Measurements from ENCODE around the gene TRUB1. TPM values are rescaled to one million over a fixed set of nuclear protein-coding genes. Genes with fewer than 3 reads are reported as not detected.

The TRUB1 gene
- total RNA-seq, 2 experiments from 2014 or later = 18.7 to 25.1 TPM

GRCh38 chr10:114973997-114974396 lies 36.0 kb downstream of the TRUB1 start:
- Histone ChIP-seq H3K4me3 (ENCODE audit: low read depth, low read length, poor library complexity, severe bottlenecking) (no peak overlapping the region), H2AFZ (ENCODE audit: low read length) (no peak overlapping the region), H3K9me2 (ENCODE audit: insufficient read depth, low read length) (no peaks in the 10 kb centered on the region), H4K20me1 (ENCODE audit: insufficient read depth, low read length) (no peaks in the 10 kb centered on the region), H3K4me2 (ENCODE audit: low read length) (no peak overlapping the region), H3K4me1 (ENCODE audit: insufficient read depth, low read length, poor library complexity, severe bottlenecking) (no peaks in the 10 kb centered on the region), H3K27ac (ENCODE audit: low read depth, low read length, poor library complexity, severe bottlenecking) (no peak overlapping the region), H3K36me3 (ENCODE audit: insufficient read depth, low read length) (peaks cover 54% of the 10 kb centered on the region), H3K79me2 (ENCODE audit: insufficient read depth, low read depth, low read length) (no peaks in the 10 kb centered on the region), H3K9me3 (ENCODE audit: low read length) (no peaks in the 10 kb centered on the region)
- no TSS peak for BruUV-seq (replicated peaks)
- DNase-seq (ENCODE audit: low spot score) = no peak
- no peak for TF ChIP-seq EZH2phosphoT487 (IDR thresholded peaks at IDR 0.05; ENCODE audit: borderline replicate concordance, low read depth, low read length)
- TF ChIP-seq, protein P1, sequence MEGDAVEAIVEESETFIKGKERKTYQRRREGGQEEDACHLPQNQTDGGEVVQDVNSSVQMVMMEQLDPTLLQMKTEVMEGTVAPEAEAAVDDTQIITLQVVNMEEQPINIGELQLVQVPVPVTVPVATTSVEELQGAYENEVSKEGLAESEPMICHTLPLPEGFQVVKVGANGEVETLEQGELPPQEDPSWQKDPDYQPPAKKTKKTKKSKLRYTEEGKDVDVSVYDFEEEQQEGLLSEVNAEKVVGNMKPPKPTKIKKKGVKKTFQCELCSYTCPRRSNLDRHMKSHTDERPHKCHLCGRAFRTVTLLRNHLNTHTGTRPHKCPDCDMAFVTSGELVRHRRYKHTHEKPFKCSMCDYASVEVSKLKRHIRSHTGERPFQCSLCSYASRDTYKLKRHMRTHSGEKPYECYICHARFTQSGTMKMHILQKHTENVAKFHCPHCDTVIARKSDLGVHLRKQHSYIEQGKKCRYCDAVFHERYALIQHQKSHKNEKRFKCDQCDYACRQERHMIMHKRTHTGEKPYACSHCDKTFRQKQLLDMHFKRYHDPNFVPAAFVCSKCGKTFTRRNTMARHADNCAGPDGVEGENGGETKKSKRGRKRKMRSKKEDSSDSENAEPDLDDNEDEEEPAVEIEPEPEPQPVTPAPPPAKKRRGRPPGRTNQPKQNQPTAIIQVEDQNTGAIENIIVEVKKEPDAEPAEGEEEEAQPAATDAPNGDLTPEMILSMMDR (conservative IDR thresholded peaks at IDR 0.05; ENCODE audit: low read length) = no peak
- CTCF ChIA-PET (ENCODE audit: unreplicated experiment) = no interaction called here
- POLR2A ChIA-PET = interaction anchor here (0.6 to 1.4 kb wide), 3 partner anchors 17 to 28 kb away, joined by 3 to 7 read pairs (median 4); no protein-coding TSS in a partner anchor
- intact Hi-C loops (cut with micrococcal nuclease; ENCODE audit: unreplicated experiment) = no loop called here

GRCh38 chr10:114974625-114975024 lies 36.6 kb downstream of the TRUB1 start:
- Histone ChIP-seq H3K4me2 (ENCODE audit: low read length) (no peak overlapping the region), H3K36me3 (ENCODE audit: insufficient read depth, low read length) (peaks cover 54% of the 10 kb centered on the region), H3K4me1 (ENCODE audit: insufficient read depth, low read length, poor library complexity, severe bottlenecking) (no peaks in the 10 kb centered on the region), H3K27ac (ENCODE audit: low read depth, low read length, poor library complexity, severe bottlenecking) (no peak overlapping the region), H3K9me3 (ENCODE audit: low read length) (no peaks in the 10 kb centered on the region), H4K20me1 (ENCODE audit: insufficient read depth, low read length) (no peaks in the 10 kb centered on the region), H3K9me2 (ENCODE audit: insufficient read depth, low read length) (no peaks in the 10 kb centered on the region), H2AFZ (ENCODE audit: low read length) (no peak overlapping the region), H3K4me3 (ENCODE audit: low read depth, low read length, poor library complexity, severe bottlenecking) (no peak overlapping the region), H3K79me2 (ENCODE audit: insufficient read depth, low read depth, low read length) (no peaks in the 10 kb centered on the region)
- ChIA-PET POLR2A (interaction anchor here (0.7 kb wide), 1 partner anchor 671 kb away, joined by 3 read pairs; no protein-coding TSS in a partner anchor), CTCF (ENCODE audit: unreplicated experiment) (no interaction called here)
- TF ChIP-seq EZH2phosphoT487 (IDR thresholded peaks at IDR 0.05; ENCODE audit: borderline replicate concordance, low read depth, low read length) = no peak
- TF ChIP-seq, protein P1 (conservative IDR thresholded peaks at IDR 0.05; ENCODE audit: low read length) = no peak
- intact Hi-C loops (cut with micrococcal nuclease; ENCODE audit: unreplicated experiment) = no loop called here
- BruUV-seq (replicated peaks) = no TSS peak
- no peak for DNase-seq (ENCODE audit: low spot score)

DNA sequence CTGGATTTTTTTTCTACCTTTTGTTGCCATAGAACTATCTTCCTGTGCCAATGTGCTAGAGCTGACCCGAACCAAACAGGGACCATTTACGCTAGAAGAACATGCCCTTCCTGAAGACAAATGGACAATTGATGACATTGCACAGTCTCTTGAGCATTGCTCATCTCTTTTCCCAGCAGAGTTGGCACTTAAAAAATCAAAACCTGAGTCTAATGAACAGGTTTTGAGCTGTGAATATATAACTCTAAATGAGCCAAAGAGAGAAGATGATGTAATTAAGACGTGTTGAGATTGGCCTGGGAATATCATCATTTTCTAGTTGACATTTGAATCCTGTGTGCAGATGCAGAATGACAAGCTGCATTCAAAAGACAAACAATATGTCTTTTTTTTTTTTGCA lies 37.1 kb downstream of the TRUB1 start:
- ChIA-PET CTCF (ENCODE audit: unreplicated experiment) (no interaction called here), POLR2A (interaction anchor here (0.6 to 1.4 kb wide), 5 partner anchors 9 to 671 kb away, joined by 3 to 8 read pairs (median 3); no protein-coding TSS in a partner anchor)
- Histone ChIP-seq H3K36me3 (ENCODE audit: insufficient read depth, low read length) (peaks cover 58% of the 10 kb centered on the region), H3K4me2 (ENCODE audit: low read length) (no peak overlapping the region), H4K20me1 (ENCODE audit: insufficient read depth, low read length) (no peaks in the 10 kb centered on the region), H3K9me3 (ENCODE audit: low read length) (no peaks in the 10 kb centered on the region), H3K9me2 (ENCODE audit: insufficient read depth, low read length) (no peaks in the 10 kb centered on the region), H2AFZ (ENCODE audit: low read length) (no peak overlapping the region), H3K79me2 (ENCODE audit: insufficient read depth, low read depth, low read length) (no peaks in the 10 kb centered on the region), H3K27ac (ENCODE audit: low read depth, low read length, poor library complexity, severe bottlenecking) (no peak overlapping the region), H3K4me1 (ENCODE audit: insufficient read depth, low read length, poor library complexity, severe bottlenecking) (no peaks in the 10 kb centered on the region), H3K4me3 (ENCODE audit: low read depth, low read length, poor library complexity, severe bottlenecking) (no peak overlapping the region)
- TF ChIP-seq EZH2phosphoT487 (IDR thresholded peaks at IDR 0.05; ENCODE audit: borderline replicate concordance, low read depth, low read length) = no peak
- intact Hi-C loops (cut with micrococcal nuclease; ENCODE audit: unreplicated experiment) = no loop called here
- no peak for DNase-seq (ENCODE audit: low spot score)
- BruUV-seq (replicated peaks) = no TSS peak

All from OCI-LY7 (cell line).